ENCODE data around the gene CCDC170.

The CCDC170 gene

GRCh38 chr6:151477726-151478125, 16.1 kb upstream of the CCDC170 start:
- Histone ChIP-seq H3K4me3 (ENCODE audit: low read length) (no peak overlapping the region), H3K36me3 (ENCODE audit: insufficient read depth, low read length) (no peaks in the 10 kb centered on the region), H3K27me3 (ENCODE audit: insufficient read depth, low read length) (no peaks in the 10 kb centered on the region), H2AFZ (ENCODE audit: low read depth, low read length) (no peak overlapping the region), H3K4me1 (ENCODE audit: insufficient read depth, low read length) (no peaks in the 10 kb centered on the region), H3K9me3 (ENCODE audit: low read length) (no peaks in the 10 kb centered on the region)

GRCh38 chr6:151478670-151479069, 15.1 kb upstream of the CCDC170 start:
- no peaks in the 10 kb centered on the region for H3K36me3 ChIP-seq (ENCODE audit: insufficient read depth, low read length)
- H3K4me3 ChIP-seq (ENCODE audit: low read length) = no peak overlapping the region

GRCh38 chr6:151481786-151482185, 12.0 kb upstream of the CCDC170 start:
- Histone ChIP-seq H3K4me3 (ENCODE audit: low read length) (no peak overlapping the region), H3K9me3 (ENCODE audit: low read length) (no peaks in the 10 kb centered on the region), H2AFZ (ENCODE audit: low read depth, low read length) (no peak overlapping the region), H3K36me3 (ENCODE audit: insufficient read depth, low read length) (no peaks in the 10 kb centered on the region), H3K27me3 (ENCODE audit: insufficient read depth, low read length) (no peaks in the 10 kb centered on the region), H3K4me1 (ENCODE audit: insufficient read depth, low read length) (no peaks in the 10 kb centered on the region)

More at GRCh38 chr6:151478670-151479069, 15.1 kb upstream of the CCDC170 start:
- Histone ChIP-seq H3K27me3 (ENCODE audit: insufficient read depth, low read length) (no peaks in the 10 kb centered on the region), H2AFZ (ENCODE audit: low read depth, low read length) (no peak overlapping the region), H3K4me1 (ENCODE audit: insufficient read depth, low read length) (no peaks in the 10 kb centered on the region), H3K9me3 (ENCODE audit: low read length) (no peaks in the 10 kb centered on the region)

- Histone ChIP-seq H3K4me1 (ENCODE audit: insufficient read depth, low read length) (no peaks in the 10 kb centered on the region), H3K4me3 (ENCODE audit: low read length) (no peak overlapping the region), H2AFZ (ENCODE audit: low read depth, low read length) (no peak overlapping the region), H3K9me3 (ENCODE audit: low read length) (no peaks in the 10 kb centered on the region), H3K27me3 (ENCODE audit: insufficient read depth, low read length) (no peaks in the 10 kb centered on the region), H3K36me3 (ENCODE audit: insufficient read depth, low read length) (no peaks in the 10 kb centered on the region)
Measured at GRCh38 chr6:151482290-151482689, 11.5 kb upstream of the CCDC170 start.

GRCh38 chr6:151483994-151484393, 9.8 kb upstream of the CCDC170 start:
- Histone ChIP-seq H3K4me3 (ENCODE audit: low read length) (no peak overlapping the region), H3K36me3 (ENCODE audit: insufficient read depth, low read length) (no peaks in the 10 kb centered on the region), H3K9me3 (ENCODE audit: low read length) (no peaks in the 10 kb centered on the region), H3K4me1 (ENCODE audit: insufficient read depth, low read length) (no peaks in the 10 kb centered on the region), H2AFZ (ENCODE audit: low read depth, low read length) (no peak overlapping the region), H3K27me3 (ENCODE audit: insufficient read depth, low read length) (no peaks in the 10 kb centered on the region)

GRCh38 chr6:151488226-151488625, 5.6 kb upstream of the CCDC170 start:
- H3K36me3 ChIP-seq (ENCODE audit: insufficient read depth, low read length) = no peaks in the 10 kb centered on the region
- H3K27me3 ChIP-seq (ENCODE audit: insufficient read depth, low read length) = no peaks in the 10 kb centered on the region

GRCh38 chr6:151490996-151491395, 2.8 kb upstream of the CCDC170 start:
- H3K4me1 ChIP-seq (ENCODE audit: insufficient read depth, low read length) = peaks cover 5% of the 10 kb centered on the region
- H3K27me3 ChIP-seq (ENCODE audit: insufficient read depth, low read length) = peaks cover 12% of the 10 kb centered on the region
- no peak overlapping the region for H3K4me3 ChIP-seq (ENCODE audit: low read length)
- no peaks in the 10 kb centered on the region for H3K36me3 ChIP-seq (ENCODE audit: insufficient read depth, low read length)
- H3K9me3 ChIP-seq (ENCODE audit: low read length) = peaks cover 3% of the 10 kb centered on the region
- H2AFZ ChIP-seq (ENCODE audit: low read depth, low read length) = no peak overlapping the region

More at GRCh38 chr6:151488226-151488625, 5.6 kb upstream of the CCDC170 start:
- no peaks in the 10 kb centered on the region for H3K4me1 ChIP-seq (ENCODE audit: insufficient read depth, low read length)
- H3K9me3 ChIP-seq (ENCODE audit: low read length) = no peaks in the 10 kb centered on the region
- no peak overlapping the region for H3K4me3 ChIP-seq (ENCODE audit: low read length)
- no peak overlapping the region for H2AFZ ChIP-seq (ENCODE audit: low read depth, low read length)

GRCh38 chr6:151493161-151493803, 535 bp upstream of the CCDC170 start:
- H3K27me3 ChIP-seq (ENCODE audit: insufficient read depth, low read length) = peaks cover 12% of the 10 kb centered on the region
- peak overlapping the region; percentile 21 for H2AFZ ChIP-seq (ENCODE audit: low read depth, low read length)
- peaks cover 5% of the 10 kb centered on the region for H3K4me1 ChIP-seq (ENCODE audit: insufficient read depth, low read length)
- no peaks in the 10 kb centered on the region for H3K36me3 ChIP-seq (ENCODE audit: insufficient read depth, low read length)
- H3K9me3 ChIP-seq (ENCODE audit: low read length) = peaks cover 3% of the 10 kb centered on the region
- H3K4me3 ChIP-seq (ENCODE audit: low read length) = peak overlapping the region; percentile 44

- peak overlapping the region; percentile 21 for H2AFZ ChIP-seq (ENCODE audit: low read depth, low read length)
- H3K36me3 ChIP-seq (ENCODE audit: insufficient read depth, low read length) = no peaks in the 10 kb centered on the region
- peaks cover 12% of the 10 kb centered on the region for H3K27me3 ChIP-seq (ENCODE audit: insufficient read depth, low read length)
- peak overlapping the region; percentile 44 for H3K4me3 ChIP-seq (ENCODE audit: low read length)
- peaks cover 3% of the 10 kb centered on the region for H3K9me3 ChIP-seq (ENCODE audit: low read length)
- peaks cover 5% of the 10 kb centered on the region for H3K4me1 ChIP-seq (ENCODE audit: insufficient read depth, low read length)
Measured at GRCh38 chr6:151494235-151494935, 568 bp downstream of the CCDC170 start.

- no peaks in the 10 kb centered on the region for H3K36me3 ChIP-seq (ENCODE audit: insufficient read depth, low read length)
- H3K4me1 ChIP-seq (ENCODE audit: insufficient read depth, low read length) = peaks cover 5% of the 10 kb centered on the region
- peaks cover 3% of the 10 kb centered on the region for H3K9me3 ChIP-seq (ENCODE audit: low read length)
- peaks cover 12% of the 10 kb centered on the region for H3K27me3 ChIP-seq (ENCODE audit: insufficient read depth, low read length)
- no peak overlapping the region for H2AFZ ChIP-seq (ENCODE audit: low read depth, low read length)
- no peak overlapping the region for H3K4me3 ChIP-seq (ENCODE audit: low read length)
Measured at GRCh38 chr6:151494936-151495320, 1.1 kb downstream of the CCDC170 start.

- Histone ChIP-seq H3K36me3 (ENCODE audit: insufficient read depth, low read length) (no peaks in the 10 kb centered on the region), H3K4me3 (ENCODE audit: low read length) (no peak overlapping the region), H2AFZ (ENCODE audit: low read depth, low read length) (no peak overlapping the region), H3K4me1 (ENCODE audit: insufficient read depth, low read length) (peaks cover 5% of the 10 kb centered on the region), H3K27me3 (ENCODE audit: insufficient read depth, low read length) (peaks cover 12% of the 10 kb centered on the region), H3K9me3 (ENCODE audit: low read length) (peaks cover 3% of the 10 kb centered on the region)
Measured at GRCh38 chr6:151495380-151495779, 1.6 kb downstream of the CCDC170 start.

GRCh38 chr6:151497905-151498304, 4.1 kb downstream of the CCDC170 start:
- no peak overlapping the region for H3K4me3 ChIP-seq (ENCODE audit: low read length)
- H3K4me1 ChIP-seq (ENCODE audit: insufficient read depth, low read length) = peaks cover 5% of the 10 kb centered on the region
- peaks cover 3% of the 10 kb centered on the region for H3K9me3 ChIP-seq (ENCODE audit: low read length)
- H3K36me3 ChIP-seq (ENCODE audit: insufficient read depth, low read length) = no peaks in the 10 kb centered on the region
- peaks cover 12% of the 10 kb centered on the region for H3K27me3 ChIP-seq (ENCODE audit: insufficient read depth, low read length)
- H2AFZ ChIP-seq (ENCODE audit: low read depth, low read length) = no peak overlapping the region

GRCh38 chr6:151498327-151498726, 4.5 kb downstream of the CCDC170 start:
- H3K27me3 ChIP-seq (ENCODE audit: insufficient read depth, low read length) = peaks cover 12% of the 10 kb centered on the region

More at GRCh38 chr6:151498327-151498726, 4.5 kb downstream of the CCDC170 start:
- Histone ChIP-seq H2AFZ (ENCODE audit: low read depth, low read length) (no peak overlapping the region), H3K36me3 (ENCODE audit: insufficient read depth, low read length) (no peaks in the 10 kb centered on the region), H3K9me3 (ENCODE audit: low read length) (peaks cover 3% of the 10 kb centered on the region), H3K4me3 (ENCODE audit: low read length) (no peak overlapping the region), H3K4me1 (ENCODE audit: insufficient read depth, low read length) (peaks cover 5% of the 10 kb centered on the region)

All from neuron (in vitro differentiated cells).